Smooth muscle cell (in vitro differentiated cells): ENCODE results near the gene PDGFC. TPM values are rescaled to one million over a fixed set of nuclear protein-coding genes. Genes with fewer than 3 reads are reported as not detected.

ENCODE experiments used
- DNase-seq: peaks from one replicate; lab custom pipeline; 2025; ENCODE audit not compliant: unreplicated experiment; lab: John Stamatoyannopoulos, UW
- H2AFZ ChIP-seq: fragments of 200-600 bp; sonication (generic); 2 replicates; pipeline ENCODE4 v1.6.0; 2016; ENCODE audit warnings: antibody characterized with exemption, low read depth, mild to moderate bottlenecking
- H3F3A ChIP-seq: fragments of 200-600 bp; sonication (generic); 2 replicates; pipeline ENCODE4 v1.6.0; 2017; ENCODE audit warnings: antibody characterized with exemption, low read depth
- H3K27ac ChIP-seq: fragments of 200-600 bp; sonication (generic); 2 replicates; pipeline ENCODE4 v1.5.1; 2016; ENCODE audit warnings: low read depth, mild to moderate bottlenecking
- H3K27me3 ChIP-seq: fragments of 200-600 bp; sonication (generic); 2 replicates; pipeline ENCODE4 v1.6.1; 2016; ENCODE audit warnings: low read depth, mild to moderate bottlenecking
- H3K36me3 ChIP-seq: fragments of 200-600 bp; sonication (generic); 2 replicates; pipeline ENCODE4 v1.5.1; 2016; ENCODE audit warnings: low read depth
- H3K4me1 ChIP-seq: fragments of 200-600 bp; sonication (generic); 2 replicates; pipeline ENCODE4 v1.5.1; 2016; ENCODE audit warnings: low read depth
- H3K4me2 ChIP-seq: fragments of 200-600 bp; sonication (generic); 2 replicates; pipeline ENCODE4 v1.6.0; 2016; ENCODE audit warnings: mild to moderate bottlenecking
- H3K4me3 ChIP-seq: fragments of 200-600 bp; sonication (generic); 2 replicates; pipeline ENCODE4 v1.5.1; 2016; ENCODE audit warnings: mild to moderate bottlenecking
- H3K79me2 ChIP-seq: fragments of 200-600 bp; sonication (generic); 2 replicates; pipeline ENCODE4 v1.6.0; 2016; ENCODE audit warnings: low read depth, mild to moderate bottlenecking
- H3K9ac ChIP-seq: fragments of 200-600 bp; sonication (generic); 2 replicates; pipeline ENCODE4 v1.6.0; 2016; ENCODE audit warnings: low read depth
- H3K9me3 ChIP-seq: fragments of 200-600 bp; sonication (generic); replicated peaks from 2 replicates; pipeline ENCODE4 v1.5.1; 2016; ENCODE audit warnings: low read depth
- H4K20me1 ChIP-seq: fragments of 200-600 bp; sonication (generic); 2 replicates; pipeline ENCODE4 v1.6.0; 2016; ENCODE audit warnings: low read depth
- CTCF ChIP-seq: fragments of 200-600 bp; sonication (generic); IDR thresholded peaks from 2 replicates; pipeline ENCODE4 v1.5.1; 2017; ENCODE audit warnings: borderline replicate concordance, mild to moderate bottlenecking, antibody characterized with exemption; ENCODE audit not compliant: insufficient read depth, poor library complexity, severe bottlenecking
- WGBS: methylation state at CpG from one replicate; pipeline ENCODE4 v1.1.7; 2016; ENCODE audit warnings: low lambda C conversion rate; 5-methylcytosine and 5-hydroxymethylcytosine counted together
- polyA plus RNA-seq: library from polyadenylated mRNA; unstranded; fragments of >200 nt; fragmentation: Nextera tagmentation; extraction: Ambion mirVana; gene quantifications from 2 replicates; pipeline ENCODE4 v1.2.1, GENCODE V29; 2016
- total RNA-seq: library from RNA; depleted of rRNA; stranded (reverse); fragments of >200 nt; gene quantifications from 2 replicates; pipeline ENCODE4 v1.2.3, GENCODE V29; 2014

The PDGFC gene
- total and polyA plus RNA-seq, 2 experiments from 2014 or later = 56.5 to 135 TPM

GRCh38 chr4:156972379-156973015 lies 898 bp upstream of the PDGFC start:
- H3K36me3 ChIP-seq = no peaks in the 10 kb centered on the region
- H3K9ac ChIP-seq = no peak overlapping the region
- no peak for TF ChIP-seq CTCF
- peaks cover 33% of the 10 kb centered on the region for H3K4me1 ChIP-seq
- peaks cover 12% of the 10 kb centered on the region for H4K20me1 ChIP-seq
- DNase-seq = no peak
- no peaks in the 10 kb centered on the region for H3K27me3 ChIP-seq
- H2AFZ ChIP-seq = peak overlapping the region; percentile 80
- peaks cover 31% of the 10 kb centered on the region for H3K79me2 ChIP-seq
- H3K4me2 ChIP-seq = peak overlapping the region; percentile 87
- H3K27ac ChIP-seq = peak overlapping the region; percentile 79
- peaks cover 4% of the 10 kb centered on the region for H3F3A ChIP-seq
- H3K9me3 ChIP-seq = no peaks in the 10 kb centered on the region
- peak overlapping the region; percentile 80 for H3K4me3 ChIP-seq
- 26% methylated on average over 8 of the region's 8 CpGs for WGBS

DNA sequence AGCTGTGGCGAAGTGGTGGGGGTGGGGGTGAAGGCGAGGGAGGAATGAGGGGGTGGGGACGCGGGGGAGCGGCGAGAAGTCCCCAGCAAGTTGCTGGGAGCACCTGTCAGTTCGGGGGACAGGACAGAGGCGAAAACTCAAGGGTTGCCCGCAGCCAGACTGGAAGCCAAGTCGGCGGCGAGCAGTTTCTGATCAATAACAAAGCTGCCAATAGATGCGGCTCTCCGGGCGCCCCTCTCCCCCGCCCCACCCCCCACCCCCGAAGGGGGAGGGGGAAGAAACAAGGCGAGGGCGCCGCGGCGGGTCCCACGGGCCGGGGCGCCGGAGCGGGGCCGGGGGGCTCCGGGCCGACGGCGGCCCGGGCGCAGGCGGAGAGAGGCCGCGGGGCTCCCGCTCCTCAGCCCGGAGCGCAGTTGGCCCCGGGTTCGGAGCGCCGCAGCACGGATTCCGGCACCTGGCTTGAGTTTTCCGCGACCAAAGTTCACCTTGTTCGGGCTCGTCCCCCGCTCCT lies 379 bp downstream of the PDGFC start:
- no peak for TF ChIP-seq CTCF
- peak overlapping the region; percentile 80 for H3K4me3 ChIP-seq
- DNase-seq = no peak
- peak overlapping the region; percentile 88 for H2AFZ ChIP-seq
- no peaks in the 10 kb centered on the region for H3K36me3 ChIP-seq
- no peaks in the 10 kb centered on the region for H3K9me3 ChIP-seq
- peak overlapping the region; percentile 87 for H3K4me2 ChIP-seq
- peak overlapping the region; percentile 79 for H3K27ac ChIP-seq
- no peaks in the 10 kb centered on the region for H3K27me3 ChIP-seq
- H3K79me2 ChIP-seq = peaks cover 44% of the 10 kb centered on the region
- 0% methylated on average over 23 of the region's 51 CpGs for WGBS
- H4K20me1 ChIP-seq = peaks cover 12% of the 10 kb centered on the region
- H3K4me1 ChIP-seq = peaks cover 30% of the 10 kb centered on the region
- peaks cover 4% of the 10 kb centered on the region for H3F3A ChIP-seq
- peak overlapping the region; percentile 68 for H3K9ac ChIP-seq

DNA sequence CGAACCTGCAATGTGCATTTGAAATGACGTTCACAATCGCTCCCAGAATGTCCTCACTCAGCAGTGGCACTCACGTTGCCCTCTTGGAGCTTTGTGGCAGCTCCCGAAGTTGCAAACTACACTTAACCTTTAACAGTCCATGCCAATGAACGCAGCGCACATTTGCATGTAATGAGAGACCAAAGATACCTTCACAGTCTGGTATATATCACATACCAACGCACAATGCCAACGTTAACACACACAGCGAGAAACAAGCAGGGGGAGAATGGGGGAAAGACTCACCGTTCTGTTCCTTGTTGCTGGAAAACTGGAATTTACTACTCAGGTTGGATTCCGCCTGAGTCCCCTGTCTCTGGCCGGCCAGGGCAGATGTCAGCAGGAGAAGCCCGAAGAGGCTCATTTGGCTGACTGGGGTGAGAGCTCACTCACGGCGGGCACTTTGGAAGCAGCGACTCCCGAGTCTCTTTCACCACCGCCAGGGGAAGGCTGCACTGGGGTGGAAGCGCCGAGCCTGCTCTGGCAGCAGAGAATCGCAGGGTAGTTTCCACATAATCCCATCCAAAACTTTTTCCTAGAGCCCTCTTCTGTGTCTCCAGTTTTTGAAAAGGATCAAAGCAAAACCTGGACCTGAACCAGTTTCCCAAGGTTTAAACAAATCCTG lies 966 bp downstream of the PDGFC start:
- H3F3A ChIP-seq = peaks cover 4% of the 10 kb centered on the region
- no peaks in the 10 kb centered on the region for H3K27me3 ChIP-seq
- H3K4me1 ChIP-seq = peaks cover 26% of the 10 kb centered on the region
- H3K27ac ChIP-seq = peak overlapping the region; percentile 58
- no peaks in the 10 kb centered on the region for H3K36me3 ChIP-seq
- peak; percentile 26 for DNase-seq
- H3K9me3 ChIP-seq = no peaks in the 10 kb centered on the region
- H3K79me2 ChIP-seq = peaks cover 50% of the 10 kb centered on the region
- peak overlapping the region; percentile 88 for H2AFZ ChIP-seq
- peak overlapping the region; percentile 87 for H3K4me2 ChIP-seq
- under 1% methylated on average over 22 of the region's 22 CpGs for WGBS
- peaks cover 12% of the 10 kb centered on the region for H4K20me1 ChIP-seq
- TF ChIP-seq CTCF = peak; percentile 33
- H3K9ac ChIP-seq = peak overlapping the region; percentile 68
- H3K4me3 ChIP-seq = peak overlapping the region; percentile 80
